HepG2 (cell line): ENCODE results near the gene HBEGF. TPM values are rescaled to one million over a fixed set of nuclear protein-coding genes. Genes with fewer than 3 reads are reported as not detected.

Experiments used
- ATAC-seq: fragments of 200-7000 bp; cut with Tn5 transposase; 3 replicates; pipeline ENCODE4 v1.9.1; 2020; ENCODE audit warnings: mild to moderate bottlenecking, moderate library complexity
- BruUV-seq: library from RNA; stranded (reverse); fragments of 400-500 nt; replicated peaks from 2 replicates; lab custom pipeline; 2021; lab: Mats Ljungman, UMichigan
- CTCF ChIA-PET: fragments of 300-600 bp; formaldehyde crosslinking; extraction: SDS; loops from one replicate; lab custom pipeline; 2021; ENCODE audit warnings: low total read pairs, inconsistent platforms, low intra/inter-chr PET ratio; lab: Yijun Ruan, JAX
- POLR2A ChIA-PET: fragments of 350-600 bp; sonication (Branson Sonifier 250); formaldehyde crosslinking; loops from one replicate; lab custom pipeline; 2020; ENCODE audit warnings: antibody characterized with exemption, inconsistent platforms; lab: Yijun Ruan, JAX
- DNase-seq: peaks from one replicate; pipeline ENCODE4 v3.0.0-alpha.2; 2015; ENCODE audit warnings: low spot score
- FAIRE-seq: peaks from 3 replicates; lab custom pipeline; 2011; peaks lifted over from hg19 to GRCh38; lab: Jason Lieb, UNC
- H2AFZ ChIP-seq: one replicate; pipeline ENCODE4 v1.6.1; 2011; ENCODE audit warnings: low read length, inconsistent platforms
- H3K27ac ChIP-seq: fragments of 300-600 bp; 3 replicates; pipeline ENCODE4 v1.8.0; 2011; ENCODE audit warnings: mixed run types, mild to moderate bottlenecking, mixed read lengths, low read length, inconsistent platforms; ENCODE audit not compliant: insufficient read depth; ENCODE audit errors: extremely low read length
- H3K27me3 ChIP-seq, 2 experiments: fragments of 200-600 bp in 1 of 2; 2 replicates in 1 of 2; 3 replicates in 1 of 2; pipeline versions ENCODE4 v1.6.0 to v1.8.0; 2011; ENCODE audit warnings: low read length in 2 of 2, mild to moderate bottlenecking in 2 of 2, moderate library complexity in 2 of 2, inconsistent platforms in 1 of 2; ENCODE audit not compliant: insufficient read depth in 2 of 2, control insufficient read depth in 1 of 2
- H3K36me3 ChIP-seq, 2 experiments: fragments of 200-600 bp in 1 of 2; replicated peaks in 1 of 2; 2 replicates in 1 of 2; 3 replicates in 1 of 2; pipeline versions ENCODE4 v1.5.1 to v1.8.0; 2011; ENCODE audit warnings: low read length in 2 of 2, inconsistent platforms in 1 of 2; ENCODE audit not compliant: insufficient read depth in 2 of 2, control insufficient read depth in 1 of 2
- H3K4me1 ChIP-seq: 2 replicates; pipeline ENCODE4 v1.5.1; 2012; ENCODE audit warnings: low read length, inconsistent platforms; ENCODE audit not compliant: insufficient read depth
- H3K4me2 ChIP-seq: 2 replicates; pipeline ENCODE4 v1.6.0; 2011; ENCODE audit warnings: low read depth, low read length, inconsistent platforms
- H3K4me3 ChIP-seq, 3 experiments: fragments of 200-600 bp in 1 of 3; sonication (generic), shearing (Covaris generic) in 1 of 3; replicated peaks in 1 of 3; 2 replicates each; pipeline ENCODE4 v1.5.1; 2011 to 2016; ENCODE audit warnings: low read length in 3 of 3, inconsistent platforms in 2 of 3, low read depth in 2 of 3, mild to moderate bottlenecking in 2 of 3, control low read depth in 1 of 3, mixed read lengths in 1 of 3; ENCODE audit not compliant: insufficient read depth in 1 of 3
- H3K79me2 ChIP-seq: one replicate; pipeline ENCODE4 v1.6.1; 2011; ENCODE audit warnings: low read length, inconsistent platforms; ENCODE audit not compliant: insufficient read depth
- H3K9ac ChIP-seq: 2 replicates; pipeline ENCODE4 v1.6.0; 2011; ENCODE audit warnings: mild to moderate bottlenecking, low read depth, low read length, inconsistent platforms; ENCODE audit not compliant: insufficient read depth
- H3K9me3 ChIP-seq: 2 replicates; pipeline ENCODE4 v1.5.1; 2012; ENCODE audit warnings: mild to moderate bottlenecking, low read length
- H4K20me1 ChIP-seq: 2 replicates; pipeline ENCODE4 v1.6.0; 2011; ENCODE audit warnings: inconsistent platforms, mild to moderate bottlenecking, low read length, moderate library complexity; ENCODE audit not compliant: insufficient read depth
- ADNP ChIP-seq: sonication (generic); formaldehyde crosslinking; IDR thresholded peaks from 2 replicates; pipeline ENCODE4 v1.4.0; 2020; ENCODE audit warnings: missing genetic modification reagents
- ATF1 ChIP-seq: IDR thresholded peaks from 2 replicates; pipeline ENCODE4 v1.6.1; 2016; ENCODE audit warnings: mild to moderate bottlenecking, control low read depth
- ETV5 ChIP-seq: IDR thresholded peaks from 2 replicates; pipeline ENCODE4 v1.6.1; 2018; ENCODE audit warnings: missing biosample characterization, missing genetic modification reagents, inconsistent platforms, borderline replicate concordance
- FLYWCH1 ChIP-seq: sonication (generic); formaldehyde crosslinking; IDR thresholded peaks from 2 replicates; pipeline ENCODE4 v1.8.1; 2023; ENCODE audit warnings: mild to moderate bottlenecking, missing genetic modification reagents
- HNRNPH1 ChIP-seq: fragments of 200-400 bp; formaldehyde crosslinking; optimal IDR thresholded peaks from 2 replicates; pipeline ENCODE3; 2017; ENCODE audit warnings: mild to moderate bottlenecking, low read depth, low read length
- NFIB ChIP-seq: sonication (generic); formaldehyde crosslinking; IDR thresholded peaks from 2 replicates; pipeline ENCODE4 v1.9.0; 2021; ENCODE audit warnings: missing genetic modification reagents, mild to moderate bottlenecking, borderline replicate concordance
- NRL ChIP-seq: sonication (generic); formaldehyde crosslinking; IDR thresholded peaks from 2 replicates; pipeline ENCODE4 v1.5.0; 2020; ENCODE audit warnings: missing genetic modification reagents, mild to moderate bottlenecking, moderate library complexity, borderline replicate concordance
- SNAPC5 ChIP-seq: sonication (generic); formaldehyde crosslinking; IDR thresholded peaks from 2 replicates; pipeline ENCODE4 v1.8.1; 2023; ENCODE audit warnings: mild to moderate bottlenecking, missing genetic modification reagents, borderline replicate concordance
- SP2 ChIP-seq: sonication (generic); formaldehyde crosslinking; IDR thresholded peaks from 2 replicates; pipeline ENCODE4 v1.5.1; 2020; ENCODE audit warnings: mild to moderate bottlenecking, missing genetic modification reagents
- ZNF230 ChIP-seq: sonication (generic); formaldehyde crosslinking; IDR thresholded peaks from 2 replicates; pipeline ENCODE4 v1.4.0; 2020; ENCODE audit warnings: mild to moderate bottlenecking, missing genetic modification reagents
- ZNF263 ChIP-seq: sonication (generic); formaldehyde crosslinking; IDR thresholded peaks from 2 replicates; pipeline ENCODE4 v1.4.0; 2020; ENCODE audit warnings: missing genetic modification reagents
- ZNF335 ChIP-seq: sonication (generic); formaldehyde crosslinking; IDR thresholded peaks from 2 replicates; pipeline ENCODE4 v1.4.0; 2020; ENCODE audit warnings: missing genetic modification reagents
- ZNF510 ChIP-seq: sonication (generic); formaldehyde crosslinking; IDR thresholded peaks from 2 replicates; pipeline ENCODE4 v1.4.0; 2020; ENCODE audit warnings: low read depth, mild to moderate bottlenecking, missing genetic modification reagents
- ZNF670 ChIP-seq: sonication (generic); formaldehyde crosslinking; IDR thresholded peaks from 2 replicates; pipeline ENCODE4 v1.8.0; 2022; ENCODE audit warnings: mild to moderate bottlenecking, missing genetic modification reagents, borderline replicate concordance
- ZNF749 ChIP-seq: sonication (generic); formaldehyde crosslinking; IDR thresholded peaks from 2 replicates; pipeline ENCODE4 v1.8.0; 2022; ENCODE audit warnings: mild to moderate bottlenecking, missing genetic modification reagents, moderate library complexity, borderline replicate concordance
- WGBS: methylation state at CpG from one replicate; pipeline ENCODE4 v1.1.6; 2017; ENCODE audit warnings: low lambda C conversion rate; 5-methylcytosine and 5-hydroxymethylcytosine counted together
- in situ Hi-C: cut with HindIII; loops from 2 replicates; pipeline ENCODE4 v1.10.0; 2017; ENCODE audit warnings: low pct_unique_long_range_greater_than_20kb; ENCODE audit not compliant: extremely low pct_ligation_motif_present
- intact Hi-C: fragments of 100-400 bp; cut with micrococcal nuclease; formaldehyde crosslinking; loops from one replicate; pipeline ENCODE4 v1.10.0; 2022; ENCODE audit not compliant: unreplicated experiment
- polyA plus RNA-seq, 8 experiments: library from polyadenylated mRNA; depleted of rRNA in 3 of 8; stranded (reverse) in 7 of 8; unstranded in 1 of 8; fragments of >200 nt; fragmentation: Illumina TruSeq in 4 of 8; extraction: Trizol in 4 of 8; gene quantifications; 2 replicates each; pipeline versions ENCODE4 v1.2.1 to v1.2.3, GENCODE V29; 2011 to 2016; ENCODE audit warnings: low read depth in 4 of 8, missing spikeins in 1 of 8, mixed read lengths in 1 of 8; ENCODE audit not compliant: insufficient read depth in 1 of 8
- total RNA-seq, 5 experiments: library from RNA; depleted of rRNA; stranded (reverse); fragments of >200 nt; fragmentation: Illumina TruSeq; extraction: Trizol; gene quantifications; 2 replicates each; pipeline ENCODE4 v1.2.3, GENCODE V29; 2016; ENCODE audit warnings: low read depth in 1 of 5

The HBEGF gene
- total and polyA plus RNA-seq, 2 of the 13 experiments (the other 11 are each of a cell fraction or from before 2014, with no cell fraction given), result 1.7 to 5.0 TPM

- intact Hi-C loops, result loop anchor here (2.0 kb wide), 1 partner anchor 373 kb away; no protein-coding TSS in a partner anchor
- 50% methylated on average over 2 of the region's 2 CpGs for WGBS
- no peak for DNase-seq
- BruUV-seq, result no TSS peak
- Histone ChIP-seq H3K4me1 (peaks cover 43% of the 10 kb centered on the region), H2AFZ (no peak overlapping the region), H3K4me3 (no peak overlapping the region), H3K79me2 (no peaks in the 10 kb centered on the region), H3K9ac (no peak overlapping the region), H3K27me3 (peaks cover 0 to 8% of the 10 kb centered on the region in 2 experiments; a peak in 1 of 5 replicates), H3K36me3 (no peaks in the 10 kb centered on the region), H3K4me2 (no peak overlapping the region), H3K9me3 (no peaks in the 10 kb centered on the region), H4K20me1 (no peaks in the 10 kb centered on the region), H3K27ac (no peak overlapping the region)
- no peak for TF ChIP-seq SP2 (CRISPR knock-in tag)
- TF ChIP-seq NRL (CRISPR knock-in tag), result no peak
- no peak for TF ChIP-seq FLYWCH1 (CRISPR knock-in tag)
- no peak for TF ChIP-seq ATF1 (CRISPR knock-in tag)
- TF ChIP-seq ZNF263 (CRISPR knock-in tag), result no peak
- no peak for TF ChIP-seq SNAPC5 (CRISPR knock-in tag)
- TF ChIP-seq ZNF670, result no peak
- TF ChIP-seq ETV5 (CRISPR knock-in tag), result no peak
- no peak for TF ChIP-seq NFIB (CRISPR knock-in tag)
- no peak for TF ChIP-seq ZNF749
- no peak for TF ChIP-seq ADNP (CRISPR knock-in tag)
- TF ChIP-seq ZNF230, result no peak
- TF ChIP-seq HNRNPH1, result no peak
- TF ChIP-seq ZNF510, result no peak
- no peak for TF ChIP-seq ZNF335 (CRISPR knock-in tag)
- in situ Hi-C loops, result loop anchor here (5.0 to 10.0 kb wide), 2 partner anchors 120 to 373 kb away; no protein-coding TSS in a partner anchor
- POLR2A ChIA-PET, result no interaction called here
- no peak for ATAC-seq
- FAIRE-seq, result no peak
- CTCF ChIA-PET, result no interaction called here
These were observed 15.5 kb upstream of the HBEGF start for GRCh38 chr5:140361901-140362300.
